COR-L47 (cell line): Measurements from ENCODE around the gene NHSL2.

Experiments
- DNase-seq: peaks from one replicate; lab custom pipeline; 2025; lab: John Stamatoyannopoulos, UW

NHSL2 gene

GRCh38 chrX:72108666-72109065, 198.0 kb downstream of the NHSL2 start:
- DNase-seq, result no peak

- DNase-seq, result no peak
These were observed 199.6 kb downstream of the NHSL2 start for GRCh38 chrX:72110051-72110875.

GRCh38 chrX:72110876-72111708, 200.4 kb downstream of the NHSL2 start:
- DNase-seq, result no peak

- no peak for DNase-seq
These were observed 202.8 kb downstream of the NHSL2 start for GRCh38 chrX:72113461-72113860.

GRCh38 chrX:72114306-72114705, 203.7 kb downstream of the NHSL2 start:
- no peak for DNase-seq

- DNase-seq, result no peak
These were observed 204.2 kb downstream of the NHSL2 start for GRCh38 chrX:72114807-72115206.

- no peak for DNase-seq
These were observed 204.7 kb downstream of the NHSL2 start for GRCh38 chrX:72115380-72115779.

- DNase-seq, result no peak
These were observed 207.1 kb downstream of the NHSL2 start for GRCh38 chrX:72117636-72118210.

GRCh38 chrX:72120837-72121236, 210.2 kb downstream of the NHSL2 start:
- DNase-seq, result no peak

GRCh38 chrX:72121383-72121782, 210.7 kb downstream of the NHSL2 start:
- no peak for DNase-seq

GRCh38 chrX:72122621-72123337, 212.1 kb downstream of the NHSL2 start:
- no peak for DNase-seq

GRCh38 chrX:72123471-72124185, 213.0 kb downstream of the NHSL2 start:
- DNase-seq, result no peak

GRCh38 chrX:72124540-72125201, 214.0 kb downstream of the NHSL2 start:
- no peak for DNase-seq

GRCh38 chrX:72125331-72126047, 214.8 kb downstream of the NHSL2 start:
- no peak for DNase-seq

- no peak for DNase-seq
These were observed 215.4 kb downstream of the NHSL2 start for GRCh38 chrX:72126048-72126415.

GRCh38 chrX:72126539-72127140, 216.0 kb downstream of the NHSL2 start:
- DNase-seq, result peak; percentile 38

GRCh38 chrX:72127332-72127731, 216.7 kb downstream of the NHSL2 start:
- no peak for DNase-seq

GRCh38 chrX:72128183-72128834, 217.7 kb downstream of the NHSL2 start:
- no peak for DNase-seq

GRCh38 chrX:72128881-72129280, 218.2 kb downstream of the NHSL2 start:
- DNase-seq, result no peak
